Fibroblast of lung (primary cell): ENCODE results near the gene FMN1.

ENCODE experiments used
- CTCF ChIP-seq, 2 donors: IDR thresholded peaks in 1 of 2; conservative IDR thresholded peaks in 1 of 2; 1 replicate in 1 of 2; 2 replicates in 1 of 2; pipeline ENCODE4 v1.5.1; 2011 to 2012; ENCODE audit warnings: low read length in 2 of 2, control low read depth in 1 of 2, inconsistent platforms in 1 of 2, low read depth in 1 of 2, mild to moderate bottlenecking in 1 of 2
- EZH2 ChIP-seq: IDR thresholded peaks from 2 replicates; pipeline ENCODE4 v1.5.1; 2012; ENCODE audit warnings: low read length, control low read depth, mild to moderate bottlenecking; ENCODE audit errors: missing control alignments

DNA sequence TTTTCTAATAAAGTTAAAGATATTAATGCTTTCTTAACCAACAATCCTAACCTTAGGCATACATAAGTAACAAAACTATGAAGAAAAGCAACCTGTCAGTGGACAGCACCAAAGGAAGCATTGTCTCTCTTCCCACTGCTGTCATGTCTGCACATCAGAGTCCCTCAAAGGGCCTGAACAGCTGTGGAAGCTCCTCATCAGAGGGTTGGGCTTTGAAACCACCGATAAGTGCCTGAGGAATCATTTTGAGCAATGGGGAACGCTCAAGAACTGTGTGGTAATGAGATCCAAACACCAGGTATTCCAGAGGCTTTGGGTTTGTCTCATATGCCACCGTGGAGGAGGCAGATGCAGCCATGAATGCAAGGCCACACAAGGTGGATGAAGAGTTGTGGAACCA lies 182.5 kb downstream of the FMN1 start:
- TF ChIP-seq CTCF (conservative IDR thresholded peaks at IDR 0.05 in 1 of 2, IDR thresholded peaks at IDR 0.05 in 1 of 2; ENCODE audit: low read depth in 1 of 2, low read length in 2 of 2) (no peak), EZH2 (no peak)
